ENCODE measurements around the gene SPAG6. TPM values are rescaled to one million over a fixed set of nuclear protein-coding genes. Genes with fewer than 3 reads are reported as not detected.

Gene SPAG6
- total and polyA plus RNA-seq, 9 of the 15 experiments (the other 6 are each of a cell fraction or from before 2014, with no cell fraction given): 3.5 to 23.1 (median 11.8) TPM

- TF ChIP-seq RBFOX2 (IDR thresholded peaks at IDR 0.05; ENCODE audit: low read depth, low read length): peak; percentile 90
- TF ChIP-seq ZNF57 (CRISPR knock-in tag; IDR thresholded peaks at IDR 0.05): 0 out of 2 replicates have a peak, but pooled peaks have one; percentile 64
- TF ChIP-seq RBM22 (IDR thresholded peaks at IDR 0.05; ENCODE audit: low read depth, low read length, poor library complexity, severe bottlenecking): peak; percentile 98
- TF ChIP-seq CSDE1 (IDR thresholded peaks at IDR 0.05): no peak; a peak in 1 of 4 replicates
- TF ChIP-seq ZNF830 (CRISPR knock-in tag; IDR thresholded peaks at IDR 0.05): peak; percentile 86; the same call in 1 of the 2 replicates
- TF ChIP-seq BRF1 (IDR thresholded peaks at IDR 0.05; ENCODE audit: borderline replicate concordance, extremely low read depth, insufficient read length): no peak
- TF ChIP-seq RREB1 (CRISPR knock-in tag; IDR thresholded peaks at IDR 0.05): peak; percentile 73; the same call in 1 of the 2 replicates
- TF ChIP-seq MAZ (CRISPR knock-in tag; conservative IDR thresholded peaks at IDR 0.05 in 1 of 2, IDR thresholded peaks at IDR 0.05 in 1 of 2): peak; percentile 87 to 95
- TF ChIP-seq RNF2 (IDR thresholded peaks at IDR 0.05): peak; percentile 59; the same call in 1 of the 2 replicates
- TF ChIP-seq, protein P1, sequence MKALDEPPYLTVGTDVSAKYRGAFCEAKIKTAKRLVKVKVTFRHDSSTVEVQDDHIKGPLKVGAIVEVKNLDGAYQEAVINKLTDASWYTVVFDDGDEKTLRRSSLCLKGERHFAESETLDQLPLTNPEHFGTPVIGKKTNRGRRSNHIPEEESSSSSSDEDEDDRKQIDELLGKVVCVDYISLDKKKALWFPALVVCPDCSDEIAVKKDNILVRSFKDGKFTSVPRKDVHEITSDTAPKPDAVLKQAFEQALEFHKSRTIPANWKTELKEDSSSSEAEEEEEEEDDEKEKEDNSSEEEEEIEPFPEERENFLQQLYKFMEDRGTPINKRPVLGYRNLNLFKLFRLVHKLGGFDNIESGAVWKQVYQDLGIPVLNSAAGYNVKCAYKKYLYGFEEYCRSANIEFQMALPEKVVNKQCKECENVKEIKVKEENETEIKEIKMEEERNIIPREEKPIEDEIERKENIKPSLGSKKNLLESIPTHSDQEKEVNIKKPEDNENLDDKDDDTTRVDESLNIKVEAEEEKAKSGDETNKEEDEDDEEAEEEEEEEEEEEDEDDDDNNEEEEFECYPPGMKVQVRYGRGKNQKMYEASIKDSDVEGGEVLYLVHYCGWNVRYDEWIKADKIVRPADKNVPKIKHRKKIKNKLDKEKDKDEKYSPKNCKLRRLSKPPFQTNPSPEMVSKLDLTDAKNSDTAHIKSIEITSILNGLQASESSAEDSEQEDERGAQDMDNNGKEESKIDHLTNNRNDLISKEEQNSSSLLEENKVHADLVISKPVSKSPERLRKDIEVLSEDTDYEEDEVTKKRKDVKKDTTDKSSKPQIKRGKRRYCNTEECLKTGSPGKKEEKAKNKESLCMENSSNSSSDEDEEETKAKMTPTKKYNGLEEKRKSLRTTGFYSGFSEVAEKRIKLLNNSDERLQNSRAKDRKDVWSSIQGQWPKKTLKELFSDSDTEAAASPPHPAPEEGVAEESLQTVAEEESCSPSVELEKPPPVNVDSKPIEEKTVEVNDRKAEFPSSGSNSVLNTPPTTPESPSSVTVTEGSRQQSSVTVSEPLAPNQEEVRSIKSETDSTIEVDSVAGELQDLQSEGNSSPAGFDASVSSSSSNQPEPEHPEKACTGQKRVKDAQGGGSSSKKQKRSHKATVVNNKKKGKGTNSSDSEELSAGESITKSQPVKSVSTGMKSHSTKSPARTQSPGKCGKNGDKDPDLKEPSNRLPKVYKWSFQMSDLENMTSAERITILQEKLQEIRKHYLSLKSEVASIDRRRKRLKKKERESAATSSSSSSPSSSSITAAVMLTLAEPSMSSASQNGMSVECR (CRISPR knock-in tag; IDR thresholded peaks at IDR 0.05): 0 out of 2 replicates have a peak, but pooled peaks have one; percentile 63
- TF ChIP-seq ZNF644 (tag; IDR thresholded peaks at IDR 0.05; ENCODE audit: low read depth): peak; percentile 42; the same call in 1 of the 2 replicates
- TF ChIP-seq, protein P2, sequence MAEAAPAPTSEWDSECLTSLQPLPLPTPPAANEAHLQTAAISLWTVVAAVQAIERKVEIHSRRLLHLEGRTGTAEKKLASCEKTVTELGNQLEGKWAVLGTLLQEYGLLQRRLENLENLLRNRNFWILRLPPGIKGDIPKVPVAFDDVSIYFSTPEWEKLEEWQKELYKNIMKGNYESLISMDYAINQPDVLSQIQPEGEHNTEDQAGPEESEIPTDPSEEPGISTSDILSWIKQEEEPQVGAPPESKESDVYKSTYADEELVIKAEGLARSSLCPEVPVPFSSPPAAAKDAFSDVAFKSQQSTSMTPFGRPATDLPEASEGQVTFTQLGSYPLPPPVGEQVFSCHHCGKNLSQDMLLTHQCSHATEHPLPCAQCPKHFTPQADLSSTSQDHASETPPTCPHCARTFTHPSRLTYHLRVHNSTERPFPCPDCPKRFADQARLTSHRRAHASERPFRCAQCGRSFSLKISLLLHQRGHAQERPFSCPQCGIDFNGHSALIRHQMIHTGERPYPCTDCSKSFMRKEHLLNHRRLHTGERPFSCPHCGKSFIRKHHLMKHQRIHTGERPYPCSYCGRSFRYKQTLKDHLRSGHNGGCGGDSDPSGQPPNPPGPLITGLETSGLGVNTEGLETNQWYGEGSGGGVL (CRISPR knock-in tag; IDR thresholded peaks at IDR 0.05): no peak
- no peak for TF ChIP-seq PTTG1 (tag; IDR thresholded peaks at IDR 0.05; ENCODE audit: low read depth)
- TF ChIP-seq TCFL5 (CRISPR knock-in tag; conservative IDR thresholded peaks at IDR 0.05): no peak
- TF ChIP-seq ATF7 (IDR thresholded peaks at IDR 0.05): no peak
Observed at GRCh38 chr10:22321156-22321923, 24.0 kb upstream of the SPAG6 start (continued).
